ENCODE results near the gene NUP98.

NUP98 gene

DNA sequence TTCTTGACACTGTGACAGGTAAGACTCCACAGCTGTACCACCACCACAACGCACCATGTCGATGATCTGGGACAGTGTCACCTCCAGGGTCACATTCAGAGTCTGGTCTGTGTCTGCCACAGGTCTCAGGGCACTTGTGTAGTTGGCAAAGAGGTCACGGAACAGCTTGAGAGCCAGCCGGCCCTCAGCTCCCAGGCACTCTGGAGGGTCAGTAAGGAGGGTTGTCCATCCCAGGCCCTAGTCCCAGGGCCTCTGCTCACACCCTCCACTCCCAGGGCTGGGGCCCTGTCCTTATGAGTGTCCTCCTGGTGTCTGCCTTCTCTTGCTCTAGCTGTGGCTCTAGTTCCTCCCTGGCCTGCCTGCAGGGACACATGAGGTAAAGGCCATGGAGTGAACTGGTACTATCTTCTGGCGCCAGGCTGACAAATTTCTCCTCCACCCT lies 127.6 kb downstream of the NUP98 start:
- TF ChIP-seq, protein P1, sequence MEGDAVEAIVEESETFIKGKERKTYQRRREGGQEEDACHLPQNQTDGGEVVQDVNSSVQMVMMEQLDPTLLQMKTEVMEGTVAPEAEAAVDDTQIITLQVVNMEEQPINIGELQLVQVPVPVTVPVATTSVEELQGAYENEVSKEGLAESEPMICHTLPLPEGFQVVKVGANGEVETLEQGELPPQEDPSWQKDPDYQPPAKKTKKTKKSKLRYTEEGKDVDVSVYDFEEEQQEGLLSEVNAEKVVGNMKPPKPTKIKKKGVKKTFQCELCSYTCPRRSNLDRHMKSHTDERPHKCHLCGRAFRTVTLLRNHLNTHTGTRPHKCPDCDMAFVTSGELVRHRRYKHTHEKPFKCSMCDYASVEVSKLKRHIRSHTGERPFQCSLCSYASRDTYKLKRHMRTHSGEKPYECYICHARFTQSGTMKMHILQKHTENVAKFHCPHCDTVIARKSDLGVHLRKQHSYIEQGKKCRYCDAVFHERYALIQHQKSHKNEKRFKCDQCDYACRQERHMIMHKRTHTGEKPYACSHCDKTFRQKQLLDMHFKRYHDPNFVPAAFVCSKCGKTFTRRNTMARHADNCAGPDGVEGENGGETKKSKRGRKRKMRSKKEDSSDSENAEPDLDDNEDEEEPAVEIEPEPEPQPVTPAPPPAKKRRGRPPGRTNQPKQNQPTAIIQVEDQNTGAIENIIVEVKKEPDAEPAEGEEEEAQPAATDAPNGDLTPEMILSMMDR (IDR thresholded peaks at IDR 0.05; ENCODE audit: extremely low read depth, missing control alignments), result no peak
- DNase-seq (ENCODE audit: low spot score), result peak; percentile 16

DNA sequence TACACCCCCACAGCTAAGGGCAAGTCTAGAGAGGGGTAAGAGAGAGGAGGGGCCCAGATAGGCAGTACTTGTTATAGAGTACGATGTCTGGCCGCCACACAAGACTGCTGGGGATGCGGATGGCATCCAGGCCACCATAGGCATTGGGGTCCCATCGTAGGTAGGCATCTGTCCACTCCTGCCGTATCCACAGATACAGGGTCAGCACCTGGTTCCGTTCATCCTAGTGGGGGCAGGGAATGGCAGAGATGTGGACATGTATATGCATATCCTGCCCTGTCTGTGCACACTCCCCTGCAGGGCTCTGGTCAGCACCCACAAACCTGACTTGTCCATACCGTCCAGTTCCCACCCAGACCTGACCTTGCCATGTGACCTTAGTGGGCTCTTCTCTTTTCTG lies 128.2 kb downstream of the NUP98 start:
- DNase-seq (ENCODE audit: low spot score), result peak; percentile 9
- TF ChIP-seq, protein P1 (IDR thresholded peaks at IDR 0.05; ENCODE audit: extremely low read depth, missing control alignments), result no peak

DNA sequence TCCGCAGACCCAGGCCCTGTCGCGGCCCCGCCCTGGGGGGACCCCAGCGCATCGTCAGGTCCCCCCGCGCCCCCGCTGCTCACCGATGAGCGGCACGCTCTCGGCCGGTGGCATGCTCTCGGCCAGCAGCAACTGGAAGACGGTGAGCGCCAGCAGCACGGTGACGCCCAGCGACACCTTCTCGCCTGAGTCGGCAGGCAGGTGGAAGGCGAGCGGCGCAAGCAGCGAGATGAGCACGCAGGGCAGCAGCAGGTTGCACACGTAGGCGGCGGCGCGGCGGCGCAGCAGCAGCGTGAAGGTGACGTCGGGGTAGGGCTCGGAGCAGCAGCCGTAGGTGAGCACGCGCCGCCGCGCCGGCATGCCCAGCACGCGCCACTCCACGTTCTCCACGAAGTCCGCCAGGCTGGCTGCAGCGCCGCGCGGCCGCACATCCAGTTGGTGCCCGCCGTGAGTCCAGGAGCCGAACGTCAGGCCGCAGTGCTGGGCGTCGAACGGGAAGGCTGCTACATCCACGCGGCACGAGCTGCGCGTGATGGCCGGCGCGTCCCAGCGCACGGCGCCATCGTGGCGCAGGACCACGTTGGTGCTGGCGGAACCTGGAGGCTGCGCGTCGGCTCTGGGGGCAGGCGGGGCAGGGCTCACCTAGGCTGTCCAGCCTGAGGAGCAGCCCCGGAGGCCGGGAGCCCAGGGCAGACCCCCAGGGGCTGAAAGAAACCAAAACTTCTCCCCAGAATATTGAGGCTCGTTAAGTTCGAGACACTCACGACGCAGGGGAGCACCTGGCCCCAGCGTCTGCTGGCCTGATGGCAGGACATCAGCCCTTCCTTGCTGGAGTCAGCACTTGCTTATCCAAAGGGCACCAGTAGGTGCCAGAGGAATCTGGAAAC lies 130.0 kb downstream of the NUP98 start:
- TF ChIP-seq, protein P1 (IDR thresholded peaks at IDR 0.05; ENCODE audit: extremely low read depth, missing control alignments), result no peak
- DNase-seq (ENCODE audit: low spot score), result peak; percentile 25

GRCh38 chr11:3666023-3666530 lies 131.3 kb downstream of the NUP98 start:
- TF ChIP-seq, protein P1 (IDR thresholded peaks at IDR 0.05; ENCODE audit: extremely low read depth, missing control alignments), result no peak
- DNase-seq (ENCODE audit: low spot score), result no peak

DNA sequence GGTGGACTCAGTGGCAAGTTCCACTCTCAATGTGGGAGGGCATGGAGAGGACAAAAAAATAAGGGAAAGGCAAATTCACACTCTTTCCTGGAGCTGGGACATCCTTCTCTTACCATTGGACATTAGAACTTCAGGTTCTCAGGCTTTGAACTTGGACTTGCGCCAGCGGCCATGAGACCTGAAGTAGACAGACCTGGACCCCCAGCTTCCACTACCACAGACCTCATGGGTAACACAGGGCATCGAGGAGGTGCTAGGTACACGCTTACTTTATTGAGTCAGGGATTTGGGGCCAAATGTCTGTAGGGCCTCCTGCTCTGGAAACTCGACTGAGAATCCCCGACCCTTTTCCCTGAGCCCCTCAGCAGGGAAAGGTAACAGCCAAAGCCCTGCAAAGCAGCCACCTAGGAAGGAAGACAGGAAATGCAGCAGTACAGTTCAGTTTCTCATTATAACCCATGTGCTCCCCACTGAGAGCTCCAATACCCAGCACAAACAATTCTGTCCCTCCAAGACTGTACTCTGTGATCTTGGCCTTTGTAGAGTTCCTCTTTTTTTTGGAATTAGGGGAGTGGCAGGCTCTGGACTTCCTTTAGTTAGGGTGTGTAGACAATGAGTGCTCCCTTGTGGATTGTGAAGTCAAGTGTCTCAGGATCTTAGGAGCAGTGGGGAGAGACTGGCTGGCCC lies 131.9 kb downstream of the NUP98 start:
- TF ChIP-seq, protein P1 (IDR thresholded peaks at IDR 0.05; ENCODE audit: extremely low read depth, missing control alignments), result no peak
- no peak for DNase-seq (ENCODE audit: low spot score)

DNA sequence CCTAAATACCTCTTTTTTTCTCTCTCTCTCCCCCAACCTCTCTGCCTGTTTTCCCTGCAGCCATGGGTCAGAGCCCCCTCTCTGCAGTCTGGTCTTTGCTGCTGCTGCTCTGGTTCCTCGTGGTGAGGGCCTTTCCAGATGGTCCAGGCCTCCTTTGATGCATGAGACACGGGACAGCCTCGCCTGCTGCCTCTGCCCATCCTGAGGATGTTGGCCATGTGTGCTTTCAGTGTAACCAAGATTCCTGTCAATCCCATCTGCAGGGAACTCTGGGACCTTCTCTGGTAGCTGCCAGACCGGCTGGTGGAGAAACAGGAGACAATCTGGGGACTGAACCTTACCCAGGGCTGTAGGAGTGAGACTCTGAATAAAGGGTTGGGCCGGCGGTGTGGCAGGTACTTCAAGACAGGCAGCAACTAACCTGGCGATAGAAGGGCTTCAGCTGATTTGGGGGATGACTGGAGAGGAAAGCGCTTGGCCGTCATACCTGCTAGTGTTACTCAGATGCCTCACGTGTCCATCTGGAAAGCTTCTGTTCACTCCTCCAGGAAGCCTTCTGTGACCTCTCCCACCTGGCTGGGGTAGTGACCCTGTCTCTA lies 133.2 kb downstream of the NUP98 start:
- TF ChIP-seq, protein P1 (IDR thresholded peaks at IDR 0.05; ENCODE audit: extremely low read depth, missing control alignments), result no peak

More for the DNA sequence above, 133.2 kb downstream of the NUP98 start:
- no peak for DNase-seq (ENCODE audit: low spot score)

All from GM20000 (cell line).